ENCODE results near the gene LDLRAD4.
"Not testable (repeated sequence)": the region's sequence is repeated elsewhere in the genome, so short reads cannot be mapped to it uniquely, and the experiment has no call there.

Gene LDLRAD4

GRCh38 chr18:13245481-13246000, 27.0 kb downstream of the LDLRAD4 start:
- DNase-seq (ENCODE audit: low read depth in 4 of 4, low spot score in 1 of 4), result no peak

GRCh38 chr18:13246121-13246520, 27.6 kb downstream of the LDLRAD4 start:
- DNase-seq (ENCODE audit: low read depth in 4 of 4, low spot score in 1 of 4), result no peak

GRCh38 chr18:13246591-13246990, 28.0 kb downstream of the LDLRAD4 start:
- DNase-seq (ENCODE audit: low read depth in 4 of 4, low spot score in 1 of 4), result no peak

GRCh38 chr18:13247506-13247905, 28.9 kb downstream of the LDLRAD4 start:
- no peak for DNase-seq (ENCODE audit: low read depth in 4 of 4, low spot score in 1 of 4)

DNA sequence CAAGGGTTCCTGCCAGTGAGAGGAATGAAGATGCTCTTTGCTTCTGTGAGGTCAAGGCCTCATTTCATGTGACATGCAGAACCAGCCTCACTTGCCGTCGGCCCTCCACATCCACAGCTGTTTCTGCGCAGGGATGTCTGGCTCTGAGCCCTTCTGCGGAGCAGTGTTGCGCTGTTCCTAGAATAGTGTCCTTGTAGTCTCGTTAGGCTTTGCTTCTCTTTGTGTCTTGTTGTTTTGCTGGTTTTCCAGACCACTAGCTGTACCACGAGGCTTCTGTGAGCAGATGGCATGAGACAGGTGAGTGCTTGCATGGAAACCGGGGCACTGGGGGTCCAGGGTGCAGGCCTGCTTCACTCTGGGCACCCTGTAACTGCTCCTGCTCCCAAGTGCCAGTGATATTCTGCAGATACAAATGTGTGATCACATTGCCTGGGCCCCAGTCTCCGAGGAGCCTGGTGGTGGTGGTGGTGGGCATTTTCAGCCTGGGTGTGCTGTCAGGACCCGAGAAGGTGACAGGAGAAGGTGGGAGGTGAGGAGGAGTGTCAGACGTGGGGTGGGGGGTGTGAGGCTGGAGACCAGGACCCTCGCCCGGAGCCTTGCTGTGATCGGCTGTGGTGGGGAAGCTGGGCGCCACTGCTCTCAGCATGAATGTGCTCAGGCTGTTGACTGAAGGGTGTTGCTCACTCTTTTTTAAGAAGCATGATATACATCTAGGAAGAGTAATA, 34.3 kb downstream of the LDLRAD4 start:
- no peak for DNase-seq (ENCODE audit: low read depth in 4 of 4, low spot score in 1 of 4)

GRCh38 chr18:13253786-13254688, 35.5 kb downstream of the LDLRAD4 start:
- no peak for DNase-seq (ENCODE audit: low read depth in 4 of 4, low spot score in 1 of 4)

- no peak for DNase-seq (ENCODE audit: low read depth in 4 of 4, low spot score in 1 of 4)
These were observed 36.7 kb downstream of the LDLRAD4 start for GRCh38 chr18:13254971-13255927.

DNA sequence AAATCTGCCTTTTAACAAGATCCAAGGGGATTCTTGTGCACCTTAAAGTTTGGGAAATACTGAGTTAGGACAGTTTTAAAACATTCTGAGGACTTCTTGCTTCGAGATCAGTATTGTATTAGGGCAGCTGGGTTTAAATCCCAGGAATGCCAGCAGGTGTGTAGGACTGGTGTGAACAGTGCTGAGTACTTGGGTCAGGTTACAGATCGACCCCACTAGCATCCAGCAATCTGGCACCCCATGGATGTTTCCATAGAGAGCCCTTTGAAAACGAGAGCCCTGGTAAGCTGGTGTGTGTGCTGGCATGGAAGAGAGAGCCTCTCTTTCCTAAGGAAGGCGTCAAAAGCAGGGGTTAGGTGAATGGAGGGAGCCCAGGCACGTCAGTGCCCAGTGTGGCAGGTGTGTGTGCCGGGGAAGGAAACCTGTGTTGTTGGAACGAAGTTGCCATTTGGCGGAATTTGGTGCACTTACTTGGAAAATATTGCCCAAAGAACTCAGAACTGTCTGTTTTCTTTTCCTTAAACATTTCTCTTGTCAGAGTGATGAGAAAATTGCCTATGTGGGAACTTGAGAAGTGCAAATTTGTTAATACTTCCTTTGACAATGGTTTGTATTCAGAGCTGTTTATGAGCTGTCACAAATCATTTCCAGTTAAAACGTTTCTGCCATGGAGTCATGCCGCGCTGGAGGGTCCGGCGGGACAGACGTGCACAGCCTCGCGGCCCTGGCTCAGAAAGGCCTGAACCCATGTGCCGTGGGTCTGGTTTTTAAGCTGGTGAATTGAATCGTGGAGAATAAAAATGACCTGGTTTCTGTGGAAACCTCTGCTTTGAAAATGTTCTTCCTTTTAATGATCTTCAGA, 38.1 kb downstream of the LDLRAD4 start:
- DNase-seq (ENCODE audit: low read depth in 4 of 4, low spot score in 1 of 4), result no peak

DNA sequence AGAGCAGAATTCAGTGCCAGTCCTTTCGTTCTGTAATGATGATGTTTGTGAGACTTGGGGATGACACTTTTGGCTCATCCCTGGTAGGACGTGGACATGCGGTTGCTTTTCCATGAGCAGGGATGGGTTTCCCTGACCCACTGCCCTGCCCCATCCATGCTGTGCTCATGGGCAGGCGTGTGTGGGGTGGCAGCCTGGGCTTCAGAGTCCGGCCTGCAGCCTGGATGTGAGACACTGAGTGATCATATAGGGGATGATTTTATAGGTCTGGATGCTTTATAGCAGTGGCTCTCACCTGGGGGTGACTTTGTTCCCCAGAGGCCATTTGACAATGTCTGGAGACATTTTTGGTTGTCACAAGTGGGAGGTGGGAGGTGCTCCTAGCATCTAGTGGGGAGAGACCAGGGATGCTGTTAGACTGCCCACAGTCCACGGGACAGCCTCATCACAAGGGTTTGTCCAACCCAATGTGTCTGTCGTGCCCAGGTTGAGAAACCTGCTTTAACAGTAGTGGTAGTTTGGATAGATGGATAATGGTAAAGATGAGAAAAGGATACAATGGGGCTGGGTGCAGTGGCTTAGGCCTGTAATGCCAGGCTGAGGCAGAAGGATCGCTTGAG, 38.9 kb downstream of the LDLRAD4 start:
- DNase-seq (ENCODE audit: low read depth in 4 of 4, low spot score in 1 of 4), result no peak

- DNase-seq (ENCODE audit: low read depth in 4 of 4, low spot score in 1 of 4), result no peak
These were observed 40.4 kb downstream of the LDLRAD4 start for GRCh38 chr18:13258921-13259320.

DNA sequence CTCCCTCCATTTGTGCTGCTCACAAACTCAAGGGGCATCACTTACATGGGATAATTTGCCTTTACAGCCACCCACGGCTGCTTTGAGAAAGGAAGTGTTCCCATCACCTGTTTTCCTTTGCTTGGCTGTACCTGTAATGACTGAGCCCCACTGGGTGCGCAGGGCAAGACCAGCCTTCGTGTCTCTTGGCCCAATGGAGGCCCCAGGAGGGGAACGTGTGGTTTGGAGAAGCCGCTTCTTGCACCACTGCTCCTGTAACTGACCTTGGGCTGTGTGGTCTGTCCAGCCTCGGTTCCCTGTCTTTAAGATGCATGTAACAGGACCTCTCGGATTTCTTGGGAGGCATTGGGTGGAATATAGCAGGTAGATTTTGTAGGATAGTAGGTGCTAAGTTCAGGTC, 41.1 kb downstream of the LDLRAD4 start:
- no peak for DNase-seq (ENCODE audit: low read depth in 4 of 4, low spot score in 1 of 4)

- no peak for DNase-seq (ENCODE audit: low read depth in 4 of 4, low spot score in 1 of 4)
These were observed 41.8 kb downstream of the LDLRAD4 start for GRCh38 chr18:13260197-13260934.

DNA sequence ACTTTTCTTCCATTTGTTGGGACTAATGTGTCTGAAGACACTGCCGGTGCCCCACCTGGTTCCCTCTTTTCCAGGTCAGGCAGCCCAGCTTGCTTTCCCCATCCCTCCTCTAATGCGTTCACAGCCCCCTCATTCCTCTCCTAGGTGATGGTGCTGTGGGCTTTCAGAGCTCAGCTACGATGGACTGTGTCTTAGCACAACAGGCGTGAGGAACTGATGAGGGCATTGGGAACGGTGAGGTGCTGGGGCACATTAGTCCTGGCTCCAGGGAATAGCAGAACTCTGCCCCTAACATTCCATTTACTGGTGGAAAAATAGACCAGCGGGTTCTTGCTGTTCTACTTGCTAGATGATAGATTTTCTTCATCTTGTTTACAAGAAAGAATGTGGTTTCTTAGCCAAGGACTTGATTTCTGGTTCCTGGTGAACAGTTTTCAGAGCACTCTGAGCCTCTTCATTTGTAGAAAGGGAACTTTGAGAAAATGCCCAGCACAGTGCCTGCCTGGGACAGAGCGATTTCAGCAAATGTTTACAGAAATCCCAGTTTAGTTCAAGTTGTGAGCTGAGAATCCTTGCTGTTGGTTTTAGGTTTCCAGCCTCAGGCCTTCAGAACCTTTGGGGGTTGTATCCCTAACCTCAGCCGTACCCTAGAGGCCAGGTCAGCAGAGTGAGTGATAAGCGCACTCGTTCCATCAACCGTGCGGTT, 42.5 kb downstream of the LDLRAD4 start:
- DNase-seq (ENCODE audit: low read depth in 4 of 4, low spot score in 1 of 4), result no peak

GRCh38 chr18:13261661-13262357, 43.2 kb downstream of the LDLRAD4 start:
- no peak for DNase-seq (ENCODE audit: low read depth in 4 of 4, low spot score in 1 of 4)

DNA sequence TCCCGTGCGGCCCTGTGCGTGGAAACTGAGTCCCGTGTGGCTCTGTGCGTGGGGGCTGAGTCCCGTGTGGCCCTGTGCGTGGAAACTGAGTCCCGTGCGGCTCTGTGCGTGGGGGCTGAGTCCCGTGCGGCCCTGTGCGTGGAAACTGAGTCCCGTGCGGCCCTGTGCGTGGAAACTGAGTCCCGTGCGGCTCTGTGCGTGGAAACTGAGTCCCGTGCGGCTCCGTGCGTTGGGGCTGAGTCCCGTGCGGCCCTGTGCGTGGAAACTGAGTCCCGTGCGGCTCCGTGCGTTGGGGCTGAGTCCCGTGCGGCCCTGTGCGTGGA, 43.8 kb downstream of the LDLRAD4 start:
- not testable (repeated sequence) for DNase-seq (ENCODE audit: low read depth in 4 of 4, low spot score in 1 of 4)

- DNase-seq (ENCODE audit: low read depth in 4 of 4, low spot score in 1 of 4), result no peak
These were observed 44.5 kb downstream of the LDLRAD4 start for GRCh38 chr18:13262839-13263691.

All from stimulated activated CD4-positive, alpha-beta T cell treated with anti-CD3 and anti-CD28 coated beads, Interleukin-1b, Interleukin-23, amount 100 ng/mL, for 24 hours (primary cell).